GM19455 (cell line): ENCODE results near the gene ADRA2B.
"Not testable (repeated sequence)": the region's sequence is repeated elsewhere in the genome, so short reads cannot be mapped to it uniquely, and the experiment has no call there.

Experiments used
- ATAC-seq: cut with Tn5 transposase; IDR thresholded peaks from one replicate; pipeline ENCODE4 v1.9.1; 2021; ENCODE audit not compliant: unreplicated experiment

ADRA2B gene

DNA sequence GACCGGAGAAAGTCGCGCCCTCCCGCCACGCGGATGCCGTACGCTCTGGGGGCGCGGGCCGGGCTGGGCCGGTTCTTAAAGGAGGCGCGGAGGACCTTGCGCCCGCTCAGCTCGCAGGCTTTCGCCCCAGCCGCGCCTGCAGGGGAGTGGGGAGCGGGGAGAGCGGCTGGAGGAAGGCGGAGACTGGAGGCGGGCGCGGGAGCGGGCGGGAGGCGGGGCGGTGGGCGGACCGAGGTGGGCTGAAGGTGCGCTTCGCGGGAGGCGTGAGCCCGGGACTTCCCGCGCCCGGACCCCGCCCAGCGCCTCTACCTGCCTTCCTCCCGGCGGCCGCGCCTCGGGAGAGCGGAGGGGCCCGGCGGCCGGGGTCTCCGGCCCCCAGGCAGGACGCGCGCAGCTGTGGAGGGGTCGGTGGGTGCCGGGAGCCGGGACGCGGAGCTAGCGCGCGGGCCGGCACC is at the start of gene ADRA2B:
TSS of gene ADRA2B (minus strand) at position 148 of the 455 bp plus-strand sequence. CDS start 422 bp downstream, outside the sequence.
- ATAC-seq = peak; percentile 54

DNA sequence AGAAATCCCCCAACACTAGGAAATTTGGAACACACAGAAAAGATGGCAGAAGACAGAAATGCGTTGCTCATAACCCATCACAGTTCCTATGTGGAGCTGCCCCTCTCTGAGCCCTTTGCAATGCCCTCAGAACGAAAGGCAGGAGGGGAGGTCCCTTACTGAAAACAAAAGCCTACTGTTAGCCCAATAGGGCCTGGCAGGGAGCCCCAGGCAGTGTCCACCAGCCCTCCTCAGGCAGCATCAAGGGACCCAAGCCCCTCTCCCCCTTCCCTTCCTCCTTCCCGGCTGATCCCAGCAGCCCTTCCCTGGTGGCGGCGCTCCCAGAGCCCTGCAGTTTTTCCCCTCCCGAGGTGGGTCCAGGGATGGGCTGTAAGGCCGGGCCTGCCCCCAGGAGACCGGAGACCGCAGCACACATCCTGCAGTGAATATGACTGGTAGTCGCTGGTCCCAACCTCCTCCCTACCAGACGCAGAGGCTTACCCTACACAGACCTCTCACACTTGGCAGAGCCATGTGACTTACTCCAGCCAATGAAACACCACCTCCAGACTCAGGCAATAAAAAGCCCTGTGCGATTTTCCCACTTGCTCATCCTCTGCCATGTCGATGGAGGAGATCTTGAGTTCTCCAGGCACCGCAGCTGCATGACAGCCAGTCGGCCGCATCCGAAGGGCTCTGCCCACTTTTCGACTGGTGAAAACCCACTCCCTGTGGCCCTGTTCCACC is 48.3 kb upstream of the ADRA2B start:
- peak; percentile 79 for ATAC-seq

DNA sequence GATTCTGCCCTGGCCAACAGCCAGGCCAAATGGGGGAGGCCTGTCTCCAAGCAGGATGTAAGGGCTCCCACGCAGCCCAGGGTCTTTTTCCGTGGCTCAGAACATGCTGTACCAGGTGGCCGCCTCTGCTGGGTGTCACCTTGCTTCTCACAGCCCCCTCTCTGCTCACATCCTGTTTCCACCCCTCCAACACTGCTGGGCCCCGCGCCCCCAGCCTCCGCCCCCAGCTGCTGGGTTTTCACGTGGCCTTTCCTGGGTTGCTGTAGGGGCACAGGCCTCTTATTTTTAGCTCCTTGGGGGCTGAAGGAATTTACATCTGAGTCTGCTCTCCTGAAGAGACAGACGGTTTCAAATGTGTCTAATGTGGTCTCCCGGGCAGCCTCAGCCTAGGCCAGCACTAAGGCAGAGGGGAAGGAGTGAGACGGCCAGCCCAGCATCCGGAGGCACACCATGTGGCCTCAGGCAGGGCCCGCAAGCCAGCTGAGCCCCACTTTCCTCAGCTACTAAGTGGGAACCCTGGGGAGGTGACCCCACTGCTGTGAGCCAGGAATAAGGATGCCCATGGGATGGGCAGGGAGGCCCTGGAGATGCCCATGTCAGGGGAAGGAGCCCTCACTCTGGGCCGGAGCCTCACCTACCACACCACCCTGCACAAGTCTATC is 47.5 kb upstream of the ADRA2B start:
- ATAC-seq = peak; percentile 52

DNA sequence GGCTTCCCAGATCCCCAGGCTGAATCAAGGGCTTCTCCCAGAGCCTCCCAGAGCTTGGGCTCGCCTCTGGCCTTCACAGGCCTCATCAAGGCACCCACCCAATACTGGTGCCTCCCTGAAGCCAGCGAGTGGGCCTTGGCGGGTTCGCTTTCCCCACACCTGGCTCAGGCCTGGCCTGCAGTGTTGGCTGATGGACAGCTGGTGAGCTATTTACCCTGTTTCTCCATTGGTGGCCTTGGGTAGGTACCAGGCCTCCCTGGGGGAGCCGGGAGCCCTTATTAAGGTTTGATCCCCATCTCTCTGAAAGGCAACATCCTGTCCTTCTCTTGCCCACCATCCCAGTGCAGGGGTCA is 47.0 kb upstream of the ADRA2B start:
- ATAC-seq = peak; percentile 11

DNA sequence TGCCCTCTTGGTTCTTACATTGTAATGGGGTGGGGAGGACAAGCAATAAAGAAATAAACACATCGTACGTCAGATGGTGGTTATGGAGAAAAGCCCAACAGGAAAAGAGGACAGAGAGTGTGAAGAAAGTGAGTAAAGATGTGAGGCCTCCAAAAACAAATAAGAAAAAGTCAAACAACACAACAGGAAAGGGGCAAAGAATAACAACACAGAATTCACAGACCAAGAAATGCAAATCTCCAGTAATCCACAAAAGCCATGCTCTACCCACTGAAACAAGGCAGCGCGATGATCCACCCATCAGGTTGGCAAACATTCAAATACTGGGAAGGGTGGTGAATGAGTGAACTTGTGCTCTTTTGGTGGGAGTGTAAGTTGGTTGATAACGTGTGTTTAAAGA is 45.5 kb upstream of the ADRA2B start:
- no peak for ATAC-seq

DNA sequence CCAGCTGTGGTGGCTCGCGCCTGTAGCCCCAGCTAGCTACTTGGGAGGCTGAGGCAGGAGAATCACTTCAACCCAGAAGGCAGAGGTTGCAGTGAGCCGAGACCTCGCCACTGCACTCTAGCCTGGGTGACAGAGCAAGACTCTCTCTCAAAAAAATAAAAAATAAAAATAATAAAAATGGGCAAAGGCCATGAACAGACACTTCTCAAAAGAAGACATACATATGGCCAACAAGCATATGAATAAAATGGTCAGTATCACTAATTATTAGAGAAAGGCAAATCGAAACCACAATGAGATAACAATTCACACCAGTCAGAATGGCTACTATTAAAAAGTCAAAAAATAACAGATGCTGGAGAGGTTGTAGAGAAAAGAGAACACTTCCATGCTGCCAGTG is 44.0 kb upstream of the ADRA2B start:
- ATAC-seq = not testable (repeated sequence)

DNA sequence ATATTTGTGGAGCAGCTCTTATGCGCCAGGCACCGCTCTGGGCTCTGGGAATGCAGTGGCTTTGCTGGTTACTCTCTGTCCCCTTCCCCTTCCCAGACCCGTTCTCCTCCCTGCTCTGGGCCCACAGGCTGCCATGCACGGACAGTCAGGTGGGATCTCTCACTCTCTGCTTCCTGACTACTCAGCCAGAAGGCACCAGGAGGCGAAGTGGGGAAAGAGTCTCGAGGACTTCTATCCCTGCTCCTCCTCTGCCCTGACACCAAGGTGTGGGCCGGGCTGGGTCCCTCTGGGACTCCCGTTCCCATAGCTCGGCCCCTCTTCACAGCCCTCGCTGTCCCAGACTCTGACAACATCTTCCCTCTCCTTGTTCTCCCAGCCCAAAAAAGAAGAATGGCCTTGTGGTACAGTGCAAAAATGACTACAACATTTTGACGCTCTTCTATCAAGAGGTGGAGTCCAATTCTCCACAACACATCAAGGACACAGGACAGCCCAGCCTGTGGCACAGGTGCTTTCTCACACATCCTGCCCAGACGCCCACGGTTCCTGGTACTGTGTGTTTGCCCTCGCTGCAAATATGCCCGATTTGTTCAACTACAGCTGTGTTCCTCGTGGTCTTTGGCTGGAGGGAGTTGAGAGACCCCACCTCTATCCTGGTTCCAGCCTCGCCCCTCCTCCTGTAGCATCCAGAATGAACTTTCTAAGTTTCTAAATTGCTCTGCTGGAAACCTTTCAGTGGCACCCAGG is 42.9 kb upstream of the ADRA2B start:
- no peak for ATAC-seq

DNA sequence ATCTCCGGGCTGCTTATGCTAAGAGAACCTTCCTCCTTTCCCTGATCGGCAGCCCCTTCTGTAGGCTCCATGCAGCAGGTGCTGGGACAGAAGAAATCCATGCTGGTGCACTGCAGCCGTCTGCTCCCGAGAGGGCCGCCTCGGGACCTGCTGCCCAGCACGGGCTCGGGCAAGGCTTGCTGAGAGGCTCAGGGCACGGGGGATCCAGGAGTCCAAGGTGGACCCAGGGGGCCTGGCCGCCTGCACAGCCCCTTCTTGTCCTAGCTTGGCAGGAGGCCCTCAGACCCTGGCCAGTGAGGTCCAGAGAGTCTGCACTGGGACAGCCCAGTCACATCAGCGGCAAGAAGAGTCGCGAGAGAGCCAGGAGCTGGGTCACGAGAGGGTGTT is 42.2 kb upstream of the ADRA2B start:
- no peak for ATAC-seq

DNA sequence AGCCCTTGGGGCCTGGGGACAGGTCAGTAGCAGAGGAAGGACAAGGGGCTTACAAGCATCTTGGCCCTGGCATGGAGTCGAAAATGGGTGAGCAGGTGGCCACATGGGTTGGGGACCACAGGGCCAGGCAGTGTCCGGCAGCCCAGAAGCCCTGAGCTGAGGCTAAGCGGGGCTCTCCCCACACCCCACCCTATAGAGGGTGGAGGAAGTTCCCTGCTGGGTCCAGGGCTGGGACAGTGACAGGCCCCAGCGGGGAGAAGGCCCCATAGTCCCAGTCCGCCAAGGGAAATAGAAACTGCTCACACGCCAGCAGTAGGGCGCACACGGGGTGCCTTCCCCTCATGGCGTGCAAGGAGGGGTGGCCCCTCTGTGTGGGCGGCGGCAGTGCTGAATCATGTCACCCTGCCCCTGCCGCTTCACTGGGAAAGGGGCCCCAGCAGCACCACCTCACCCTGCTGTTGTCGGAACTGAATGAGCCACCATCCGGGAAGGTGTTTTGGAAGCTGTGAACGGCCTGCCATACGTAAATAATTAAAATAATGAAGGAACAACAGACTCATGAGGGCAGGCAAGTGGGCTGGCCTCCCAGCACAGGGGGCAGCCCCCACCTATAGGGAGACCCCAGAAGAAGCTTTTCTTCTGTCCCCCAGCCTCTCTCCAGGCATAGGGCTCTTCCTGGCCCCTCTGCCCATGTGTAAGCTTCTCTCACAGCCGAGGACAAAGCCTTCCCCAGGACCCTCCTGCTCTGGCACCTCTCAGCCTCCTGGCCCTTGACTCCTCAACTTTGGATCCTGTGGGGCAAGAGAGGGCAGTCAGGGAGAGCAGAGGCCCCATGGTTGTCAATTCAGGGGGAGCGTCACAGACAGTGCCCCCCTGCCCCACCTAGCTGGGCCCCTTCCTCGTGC is 41.5 kb upstream of the ADRA2B start:
- peak; percentile 55 for ATAC-seq

DNA sequence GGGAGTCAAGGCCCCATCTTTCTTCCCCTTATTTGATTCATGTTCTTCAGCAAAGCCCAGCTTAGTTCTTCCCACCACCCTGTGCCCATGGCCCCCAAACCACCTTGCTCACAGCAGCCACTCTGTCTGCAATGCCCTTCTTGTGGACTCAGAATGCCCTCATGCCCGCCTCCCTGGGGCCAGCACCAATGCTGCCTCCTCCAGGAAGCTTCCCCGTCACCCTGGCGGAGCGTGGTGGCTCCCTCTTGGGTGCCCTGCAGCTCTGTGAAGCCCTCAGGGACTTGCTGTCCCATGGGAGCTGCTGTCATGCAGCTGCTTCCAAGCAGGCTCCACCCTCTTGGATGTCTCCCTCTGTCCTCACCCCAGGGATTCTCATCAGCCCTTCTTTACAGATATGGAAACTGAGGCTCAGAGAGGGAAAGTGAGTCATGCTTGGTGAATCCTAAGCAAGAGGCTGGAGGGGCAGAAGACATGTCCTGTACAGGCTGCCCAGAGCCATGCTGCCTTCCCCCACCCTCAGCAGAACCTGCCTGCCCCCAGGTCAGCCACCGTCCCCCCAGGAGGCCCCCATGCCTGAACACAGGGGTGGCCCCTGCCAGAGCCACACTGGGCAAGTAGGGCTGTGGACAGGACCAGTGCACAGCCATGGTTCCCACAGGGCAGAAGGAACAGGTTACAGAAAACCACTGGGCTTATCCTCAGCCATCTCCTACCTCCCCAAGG is 40.7 kb upstream of the ADRA2B start:
- no peak for ATAC-seq

DNA sequence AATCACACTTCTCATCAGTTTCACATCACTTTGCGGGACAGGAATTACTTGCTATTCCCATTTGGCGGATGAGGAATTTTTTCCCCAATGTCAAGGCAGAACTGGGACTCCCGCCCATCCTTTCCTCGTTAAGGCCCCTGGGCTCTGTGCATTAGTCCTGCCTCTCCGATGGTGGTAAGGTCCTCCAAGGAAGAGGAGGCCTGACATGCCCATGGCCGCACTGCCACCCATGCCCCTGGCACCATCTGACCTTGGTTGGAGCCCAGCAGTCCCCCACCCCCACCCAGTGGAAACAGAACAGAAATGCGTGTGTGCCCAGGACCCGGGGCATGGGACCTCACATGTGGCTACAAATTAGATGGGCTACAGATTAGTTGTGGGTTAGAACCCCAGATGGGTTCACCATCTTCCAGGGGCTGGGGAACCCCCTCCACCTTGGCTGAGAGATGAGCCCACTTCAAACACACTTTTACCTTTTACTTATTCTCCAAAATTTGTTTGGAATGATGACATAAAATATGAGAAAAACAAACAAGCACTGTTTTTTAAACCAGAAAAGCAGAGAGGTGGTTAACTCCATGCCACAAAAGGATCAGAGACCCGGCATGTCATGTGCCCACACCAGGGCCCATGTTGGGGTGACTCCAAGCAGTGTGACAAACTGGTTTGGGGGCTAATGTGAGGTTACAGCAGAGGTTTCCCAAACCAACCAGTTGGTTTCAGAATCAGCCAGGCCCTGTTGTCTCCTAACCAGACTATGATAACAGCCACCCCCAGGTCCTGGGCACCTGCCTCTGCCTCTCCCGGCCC is 39.8 kb upstream of the ADRA2B start:
- ATAC-seq = no peak

DNA sequence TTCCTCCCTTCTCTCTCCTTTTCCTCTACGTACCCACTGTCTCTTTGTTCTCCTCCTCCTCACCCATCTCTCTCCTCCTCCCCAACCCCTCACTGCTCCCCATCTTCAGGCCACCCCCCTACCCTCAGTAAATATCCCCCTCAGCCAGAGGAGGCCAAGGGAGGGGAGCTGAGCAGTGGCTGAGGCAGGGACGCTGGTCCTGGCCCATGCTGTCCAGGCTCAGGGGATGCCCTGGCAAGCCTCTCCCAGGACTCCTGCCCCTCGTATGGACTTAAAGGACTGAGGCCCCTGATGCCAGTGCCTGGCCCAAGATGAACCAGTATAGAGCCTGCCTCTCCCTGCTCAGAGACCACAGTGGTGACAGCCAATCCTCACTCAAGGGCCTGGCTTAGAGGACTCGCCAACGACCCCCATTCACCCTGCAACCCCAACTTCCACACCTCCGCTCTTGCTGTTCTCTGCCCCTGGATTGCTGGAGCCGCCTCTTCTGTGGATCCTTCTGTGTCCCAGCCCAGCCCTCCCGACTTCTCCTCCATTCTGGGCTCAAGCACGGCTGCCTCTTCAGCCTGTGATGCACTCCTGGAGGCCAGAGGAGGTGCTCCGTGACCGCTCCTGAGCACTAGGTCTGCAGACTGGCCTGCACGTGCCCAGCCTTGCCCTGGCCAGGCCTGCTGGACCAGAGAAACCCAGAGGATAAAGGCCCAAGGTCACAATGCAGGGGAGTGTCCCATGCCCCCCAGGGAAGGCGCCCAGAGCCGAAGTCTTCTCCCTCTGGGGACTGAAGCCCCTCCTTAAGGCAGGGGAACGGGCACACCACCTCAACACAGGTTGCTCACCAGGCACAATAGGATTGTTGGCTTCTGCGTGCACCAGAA is 38.4 kb upstream of the ADRA2B start:
- ATAC-seq = no peak

DNA sequence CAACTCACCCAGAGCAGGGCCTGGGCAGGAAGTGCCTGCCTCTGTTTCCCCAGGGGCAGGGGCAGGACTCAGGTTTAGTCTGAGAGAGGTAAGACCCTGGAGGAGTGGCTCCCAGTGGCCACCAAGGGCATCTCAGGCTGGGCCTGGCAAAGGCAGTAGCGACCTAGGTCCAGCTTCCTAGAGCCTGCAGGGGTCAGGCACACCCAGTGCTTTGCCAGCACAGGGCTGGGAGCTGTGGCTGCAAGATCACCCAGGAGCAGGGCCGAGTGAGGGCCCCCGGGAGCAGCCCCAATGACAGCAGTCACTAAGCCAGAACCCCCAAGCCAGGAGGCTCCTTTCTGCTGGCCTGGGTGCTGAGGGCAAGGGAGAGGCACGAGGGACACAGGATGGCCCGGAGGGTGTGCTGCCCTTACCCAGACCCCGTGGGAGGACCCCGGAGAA is 37.6 kb upstream of the ADRA2B start:
- ATAC-seq = no peak

DNA sequence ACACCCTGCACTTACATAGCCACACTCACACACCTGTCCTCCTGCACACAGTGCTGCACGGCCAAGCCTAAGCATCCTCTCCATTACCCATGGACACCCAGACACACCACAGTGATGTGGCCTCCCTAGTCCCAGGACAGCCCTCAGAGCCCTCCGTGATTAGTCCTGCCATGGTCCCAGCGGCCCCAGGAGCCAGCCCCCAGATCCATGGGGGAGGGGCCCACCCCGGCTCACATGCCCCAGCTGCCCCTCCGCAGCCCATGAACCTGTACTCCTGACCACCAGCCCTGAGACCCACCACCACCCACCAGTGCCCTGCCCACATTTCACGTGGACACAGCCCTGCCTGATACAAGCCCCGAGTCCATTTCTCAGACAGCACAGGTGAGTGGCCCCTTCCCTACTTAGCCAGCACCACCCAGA is 36.9 kb upstream of the ADRA2B start:
- ATAC-seq = no peak

DNA sequence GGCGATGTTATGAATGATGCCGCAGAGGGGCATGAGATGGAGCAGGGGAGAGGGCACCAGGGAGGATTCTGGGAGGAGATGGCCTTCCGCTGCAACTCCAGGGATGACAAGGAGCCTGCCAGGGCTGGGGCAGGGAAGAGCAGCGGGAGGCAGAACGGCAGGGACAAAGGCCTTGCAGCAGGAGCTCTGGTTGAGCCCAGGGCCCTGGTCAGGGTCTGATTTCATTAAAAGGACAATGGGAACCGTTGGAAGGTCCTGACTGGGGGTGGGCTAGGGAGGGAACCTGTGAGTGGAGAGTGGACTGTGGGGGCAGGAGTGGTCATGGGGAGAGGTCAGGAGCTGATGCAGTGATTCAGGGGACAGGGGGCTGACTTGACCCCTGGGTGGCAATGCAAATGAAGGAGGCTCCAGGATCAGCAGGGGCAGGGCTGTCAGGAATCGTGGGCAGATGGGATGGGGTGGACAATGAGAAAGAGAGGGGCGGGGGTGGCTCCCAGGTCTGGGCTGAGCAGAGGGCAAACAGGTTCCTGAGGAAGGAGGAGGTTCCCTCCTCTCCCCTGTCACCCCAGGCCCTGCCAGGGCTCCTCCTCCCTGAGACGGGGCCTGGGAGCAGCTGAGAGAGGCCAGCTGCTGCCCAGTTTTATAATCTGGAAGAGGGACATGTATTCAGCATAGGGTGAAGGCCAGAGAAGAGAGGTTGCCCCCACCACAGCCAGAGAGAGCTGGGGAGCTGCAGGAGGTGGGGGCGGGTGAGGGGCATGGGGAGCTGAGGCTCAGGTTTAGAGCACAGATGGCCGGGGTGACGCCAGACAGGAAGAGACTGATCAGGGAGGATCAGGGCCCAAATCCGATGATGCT is 36.2 kb upstream of the ADRA2B start:
- no peak for ATAC-seq

DNA sequence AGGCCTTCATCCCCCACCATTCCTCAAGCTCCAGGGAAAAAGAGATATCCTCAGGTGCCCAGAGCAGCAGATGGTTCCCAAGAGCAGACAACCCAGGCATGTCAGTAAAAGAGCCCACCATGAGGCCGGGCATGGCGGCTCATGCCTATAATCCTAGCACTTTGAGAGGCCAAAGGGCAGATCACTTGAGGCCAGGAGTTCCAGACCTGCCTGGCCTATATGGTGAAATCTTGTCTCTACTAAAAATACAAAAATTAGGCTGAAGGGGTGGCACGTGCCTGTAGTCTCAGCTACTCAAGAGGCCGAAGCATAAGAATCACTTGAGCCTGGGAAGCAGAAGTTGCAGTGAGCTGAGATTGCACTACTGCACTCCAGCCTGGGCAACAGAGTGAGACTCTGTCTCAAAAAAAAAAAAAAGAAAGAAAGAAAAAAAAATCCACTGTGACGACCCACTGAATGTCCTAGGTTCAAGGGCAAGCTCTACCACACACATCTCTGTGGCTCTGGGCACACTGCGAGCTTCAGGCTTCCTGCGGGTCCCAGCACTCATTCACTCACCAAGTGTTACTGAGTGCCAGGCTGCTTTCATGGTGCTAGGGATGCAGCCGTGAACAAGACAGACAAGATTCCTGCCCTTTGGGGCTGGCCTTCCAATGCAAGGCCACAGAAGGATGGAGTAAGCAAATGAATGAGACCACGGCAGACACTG is 35.4 kb upstream of the ADRA2B start:
- no peak for ATAC-seq
